ENCODE measurements around the gene ZIC1. TPM values are rescaled to one million over a fixed set of nuclear protein-coding genes. Genes with fewer than 3 reads are reported as not detected.

The ZIC1 gene
- total and polyA plus RNA-seq, 8 donors = 0.03 to 0.55 TPM; not detected in 6

DNA sequence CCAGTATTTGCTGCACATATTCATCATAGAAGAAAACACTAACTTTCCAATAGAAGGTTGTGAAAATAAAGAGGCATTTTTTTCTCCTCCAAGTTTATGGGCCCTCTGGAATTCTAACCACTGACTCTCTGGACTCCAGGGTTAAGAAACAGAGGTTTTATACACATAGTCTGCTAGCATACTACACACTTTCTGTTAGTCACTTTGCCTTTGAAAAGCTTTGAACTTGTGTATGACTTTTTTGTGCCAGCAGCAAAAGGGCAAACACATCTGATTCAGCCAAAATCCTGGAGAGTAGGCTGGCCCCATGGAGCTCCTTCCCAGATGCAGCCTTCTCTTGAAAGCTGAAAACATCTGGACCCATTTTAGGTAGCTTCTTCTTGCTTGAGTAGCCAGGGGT is 9.1 kb upstream of the ZIC1 start:
- intact Hi-C loops (cut with DNase I) = no loop called here
- Histone ChIP-seq H3K36me3 (no peaks in the 10 kb centered on the region), H3K27ac (no peak overlapping the region), H3K27me3 (peaks cover 91 to 100% of the 10 kb centered on the region in 2 donors), H3K4me3 (no peak overlapping the region), H3K4me1 (peaks cover 0 to 3% of the 10 kb centered on the region in 2 donors), H3K9me3 (no peaks in the 10 kb centered on the region)
- ATAC-seq (no peak), DNase-seq (no peak)
- no peak for TF ChIP-seq CTCF (IDR thresholded peaks at IDR 0.05)

DNA sequence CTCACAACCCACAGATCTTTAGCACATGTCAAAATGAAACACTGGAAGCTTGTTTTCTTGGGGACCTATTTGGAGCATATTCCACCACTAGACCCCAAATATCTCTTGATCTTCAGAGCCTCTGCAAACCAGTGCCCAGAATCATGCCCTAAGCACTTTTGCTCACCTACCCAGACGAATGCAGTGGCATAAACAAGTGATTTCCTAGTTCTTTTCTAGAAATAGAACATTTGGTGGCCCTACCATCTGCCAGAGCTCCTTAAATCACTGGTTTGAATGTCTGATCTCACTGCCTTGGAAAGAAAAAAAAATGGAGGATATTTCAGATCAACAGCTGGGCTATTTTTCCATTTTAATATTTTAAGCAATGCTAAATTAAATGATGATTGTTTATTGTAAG is 8.2 kb upstream of the ZIC1 start:
- intact Hi-C loops (cut with DNase I) = no loop called here
- Histone ChIP-seq H3K27ac (no peak overlapping the region), H3K27me3 (peaks cover 91 to 100% of the 10 kb centered on the region in 2 donors), H3K36me3 (no peaks in the 10 kb centered on the region), H3K9me3 (no peaks in the 10 kb centered on the region), H3K4me3 (no peak overlapping the region), H3K4me1 (peaks cover 0 to 3% of the 10 kb centered on the region in 2 donors)
- no peak for TF ChIP-seq CTCF (IDR thresholded peaks at IDR 0.05)
- DNase-seq (no peak), ATAC-seq (no peak)

DNA sequence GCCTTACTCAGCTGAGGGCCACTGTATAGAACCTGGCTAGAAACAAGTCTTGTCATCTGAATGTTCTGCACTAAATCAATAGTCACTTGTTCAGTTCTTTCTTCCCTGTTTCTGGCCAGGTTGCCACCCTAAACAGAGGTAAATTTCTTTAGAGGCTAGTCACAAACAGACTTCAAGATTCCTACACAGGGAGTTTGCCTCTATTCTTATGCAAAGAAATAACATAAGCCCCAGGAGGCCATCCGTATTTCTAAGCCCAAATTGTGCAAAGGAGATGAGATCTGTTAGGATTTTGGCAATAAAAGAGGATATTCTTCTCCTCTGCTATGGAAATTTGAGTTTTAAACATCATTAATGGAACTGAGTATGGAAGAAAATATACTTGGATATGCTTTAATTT is 7.7 kb upstream of the ZIC1 start:
- Histone ChIP-seq H3K4me3 (no peak overlapping the region), H3K27me3 (peaks cover 91 to 100% of the 10 kb centered on the region in 2 donors), H3K9me3 (no peaks in the 10 kb centered on the region), H3K27ac (no peak overlapping the region), H3K4me1 (peaks cover 0 to 3% of the 10 kb centered on the region in 2 donors), H3K36me3 (no peaks in the 10 kb centered on the region)
- TF ChIP-seq CTCF (IDR thresholded peaks at IDR 0.05) = no peak
- ATAC-seq (no peak), DNase-seq (no peak)
- intact Hi-C loops (cut with DNase I) = no loop called here

DNA sequence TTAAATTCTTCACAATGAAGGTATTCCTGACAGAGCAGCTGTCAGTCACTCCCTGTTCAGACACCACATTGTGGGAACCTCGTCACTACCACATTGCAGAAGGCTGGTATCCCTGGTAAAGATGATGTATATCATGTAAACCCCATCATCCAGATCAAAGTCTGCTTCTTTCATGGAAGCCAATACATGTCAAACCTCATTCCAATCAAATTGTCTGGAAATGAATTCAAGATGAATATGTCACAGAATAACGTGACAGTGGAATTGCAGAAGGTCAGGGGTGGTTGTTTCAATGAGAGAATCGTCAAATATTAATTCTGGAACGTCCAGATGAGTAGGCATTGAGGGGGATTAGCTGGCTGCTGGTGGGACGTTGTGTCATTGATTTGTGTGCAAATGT is 7.0 kb upstream of the ZIC1 start:
- H3K36me3 ChIP-seq = no peaks in the 10 kb centered on the region
- DNase-seq (no peak), ATAC-seq (no peak)
- H3K4me3 ChIP-seq = no peak overlapping the region
- no peaks in the 10 kb centered on the region for H3K9me3 ChIP-seq
- H3K27ac ChIP-seq = no peak overlapping the region
- intact Hi-C loops (cut with DNase I) = no loop called here
- TF ChIP-seq CTCF (IDR thresholded peaks at IDR 0.05) = no peak
- peaks cover 0 to 3% of the 10 kb centered on the region in 2 donors for H3K4me1 ChIP-seq
- peaks cover 91 to 100% of the 10 kb centered on the region in 2 donors for H3K27me3 ChIP-seq

DNA sequence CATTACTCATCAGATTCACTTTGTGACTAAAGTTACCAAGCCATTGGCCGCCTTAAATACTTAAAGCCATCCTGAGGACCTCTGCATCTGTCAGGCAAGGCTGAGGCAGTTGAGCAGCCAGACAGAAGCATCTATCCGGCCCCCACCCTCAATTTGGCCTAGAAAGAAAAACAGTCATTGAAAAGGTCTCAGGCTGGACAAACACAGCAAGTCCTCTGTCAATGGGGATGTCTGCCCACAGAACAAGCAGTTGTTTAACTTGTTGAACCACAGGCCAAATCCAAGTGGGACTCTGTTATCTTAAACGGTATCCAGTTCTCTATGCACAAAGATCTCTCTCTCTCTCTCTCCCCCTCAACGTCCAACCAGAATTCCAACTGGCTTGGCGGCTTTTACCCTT is 5.7 kb upstream of the ZIC1 start:
- H3K9me3 ChIP-seq = no peaks in the 10 kb centered on the region
- intact Hi-C loops (cut with DNase I) = no loop called here
- no peak for TF ChIP-seq CTCF (IDR thresholded peaks at IDR 0.05)
- H3K27me3 ChIP-seq = peaks cover 91 to 100% of the 10 kb centered on the region in 2 donors
- no peaks in the 10 kb centered on the region for H3K36me3 ChIP-seq
- H3K27ac ChIP-seq = no peak overlapping the region
- DNase-seq = no peak
- no peaks in the 10 kb centered on the region for H3K4me1 ChIP-seq
- no peak for ATAC-seq
- no peak overlapping the region for H3K4me3 ChIP-seq
